ENCODE data around the gene RAPGEF1. TPM values are rescaled to one million over a fixed set of nuclear protein-coding genes. Genes with fewer than 3 reads are reported as not detected.

Gene RAPGEF1
- total RNA-seq, 1 donor from 2014 or later = 76.8 TPM

GRCh38 chr9:131622523-131622922, 117.4 kb downstream of the RAPGEF1 start:
- H3K36me3 Mint-ChIP-seq (ENCODE audit: low read depth, unreplicated experiment) = peaks cover 49% of the 10 kb centered on the region
- Histone ChIP-seq H3K36me3 (ENCODE audit: insufficient read depth, low read length) (peaks cover 9% of the 10 kb centered on the region), H3K4me1 (ENCODE audit: insufficient read depth, low read length) (peaks cover 18% of the 10 kb centered on the region), H3K27ac (ENCODE audit: low read depth, low read length) (no peak overlapping the region), H3K4me3 (ENCODE audit: insufficient read depth, low read depth, low read length) (no peak overlapping the region), H2AFZ (ENCODE audit: low read depth, low read length) (no peak overlapping the region), H3K27me3 (ENCODE audit: insufficient read depth, low read length) (no peaks in the 10 kb centered on the region), H4K20me1 (ENCODE audit: insufficient read depth, low read length) (peaks cover 3% of the 10 kb centered on the region), H3K9ac (ENCODE audit: low read length) (no peak overlapping the region), H3K4me2 (ENCODE audit: low read length) (no peak overlapping the region), H3K79me2 (ENCODE audit: insufficient read depth, low read length) (no peaks in the 10 kb centered on the region), H3K9me3 (ENCODE audit: insufficient read depth, low read depth, low read length) (no peaks in the 10 kb centered on the region)
- H3K4me1 Mint-ChIP-seq (ENCODE audit: low read depth, unreplicated experiment) = peaks cover 11% of the 10 kb centered on the region
- FAIRE-seq (no peak), DNase-seq (ENCODE audit: low read depth) (no peak)
- no peak overlapping the region for H3K4me3 Mint-ChIP-seq (ENCODE audit: unreplicated experiment)
- no peak for TF ChIP-seq EZH2 (IDR thresholded peaks at IDR 0.05; ENCODE audit: insufficient read depth, low read length)
- no peaks in the 10 kb centered on the region for H3K9me3 Mint-ChIP-seq (ENCODE audit: unreplicated experiment)
- no peak overlapping the region for H3K27ac Mint-ChIP-seq (ENCODE audit: unreplicated experiment)
- H3K27me3 Mint-ChIP-seq (ENCODE audit: low read depth, unreplicated experiment) = no peaks in the 10 kb centered on the region

- Mint-ChIP-seq H3K27me3 (ENCODE audit: low read depth, unreplicated experiment) (no peaks in the 10 kb centered on the region), H3K4me3 (ENCODE audit: unreplicated experiment) (no peak overlapping the region), H3K36me3 (ENCODE audit: low read depth, unreplicated experiment) (peaks cover 51% of the 10 kb centered on the region), H3K9me3 (ENCODE audit: unreplicated experiment) (no peaks in the 10 kb centered on the region), H3K4me1 (ENCODE audit: low read depth, unreplicated experiment) (peaks cover 7% of the 10 kb centered on the region), H3K27ac (ENCODE audit: unreplicated experiment) (peak overlapping the region; percentile 34)
- Histone ChIP-seq H3K27me3 (ENCODE audit: insufficient read depth, low read length) (no peaks in the 10 kb centered on the region), H4K20me1 (ENCODE audit: insufficient read depth, low read length) (peaks cover 3% of the 10 kb centered on the region), H2AFZ (ENCODE audit: low read depth, low read length) (no peak overlapping the region), H3K79me2 (ENCODE audit: insufficient read depth, low read length) (no peaks in the 10 kb centered on the region), H3K9ac (ENCODE audit: low read length) (no peak overlapping the region), H3K4me3 (ENCODE audit: insufficient read depth, low read depth, low read length) (no peak overlapping the region), H3K4me1 (ENCODE audit: insufficient read depth, low read length) (peaks cover 14% of the 10 kb centered on the region), H3K4me2 (ENCODE audit: low read length) (no peak overlapping the region), H3K27ac (ENCODE audit: low read depth, low read length) (no peak overlapping the region), H3K9me3 (ENCODE audit: insufficient read depth, low read depth, low read length) (no peaks in the 10 kb centered on the region), H3K36me3 (ENCODE audit: insufficient read depth, low read length) (peaks cover 9% of the 10 kb centered on the region)
- no peak for TF ChIP-seq EZH2 (IDR thresholded peaks at IDR 0.05; ENCODE audit: insufficient read depth, low read length)
- TF ChIP-seq, protein P1, sequence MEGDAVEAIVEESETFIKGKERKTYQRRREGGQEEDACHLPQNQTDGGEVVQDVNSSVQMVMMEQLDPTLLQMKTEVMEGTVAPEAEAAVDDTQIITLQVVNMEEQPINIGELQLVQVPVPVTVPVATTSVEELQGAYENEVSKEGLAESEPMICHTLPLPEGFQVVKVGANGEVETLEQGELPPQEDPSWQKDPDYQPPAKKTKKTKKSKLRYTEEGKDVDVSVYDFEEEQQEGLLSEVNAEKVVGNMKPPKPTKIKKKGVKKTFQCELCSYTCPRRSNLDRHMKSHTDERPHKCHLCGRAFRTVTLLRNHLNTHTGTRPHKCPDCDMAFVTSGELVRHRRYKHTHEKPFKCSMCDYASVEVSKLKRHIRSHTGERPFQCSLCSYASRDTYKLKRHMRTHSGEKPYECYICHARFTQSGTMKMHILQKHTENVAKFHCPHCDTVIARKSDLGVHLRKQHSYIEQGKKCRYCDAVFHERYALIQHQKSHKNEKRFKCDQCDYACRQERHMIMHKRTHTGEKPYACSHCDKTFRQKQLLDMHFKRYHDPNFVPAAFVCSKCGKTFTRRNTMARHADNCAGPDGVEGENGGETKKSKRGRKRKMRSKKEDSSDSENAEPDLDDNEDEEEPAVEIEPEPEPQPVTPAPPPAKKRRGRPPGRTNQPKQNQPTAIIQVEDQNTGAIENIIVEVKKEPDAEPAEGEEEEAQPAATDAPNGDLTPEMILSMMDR (IDR thresholded peaks at IDR 0.05; ENCODE audit: insufficient read depth, low read depth, low read length) = no peak
- DNase-seq (ENCODE audit: low read depth) = no peak
- FAIRE-seq = no peak
Observed at GRCh38 chr9:131621551-131622358, 118.1 kb downstream of the RAPGEF1 start.

- H3K9ac ChIP-seq (ENCODE audit: low read length) = no peak overlapping the region
- Mint-ChIP-seq H3K27ac (ENCODE audit: unreplicated experiment) (no peak overlapping the region), H3K36me3 (ENCODE audit: low read depth, unreplicated experiment) (peaks cover 54% of the 10 kb centered on the region), H3K9me3 (ENCODE audit: unreplicated experiment) (no peaks in the 10 kb centered on the region), H3K4me3 (ENCODE audit: unreplicated experiment) (no peak overlapping the region), H3K27me3 (ENCODE audit: low read depth, unreplicated experiment) (no peaks in the 10 kb centered on the region), H3K4me1 (ENCODE audit: low read depth, unreplicated experiment) (peaks cover 7% of the 10 kb centered on the region)
- DNase-seq (ENCODE audit: low read depth) = no peak
- FAIRE-seq = no peak
- H3K27me3 ChIP-seq (ENCODE audit: insufficient read depth, low read length) = no peaks in the 10 kb centered on the region
- H3K4me1 ChIP-seq (ENCODE audit: insufficient read depth, low read length) = peaks cover 10% of the 10 kb centered on the region
- H3K4me2 ChIP-seq (ENCODE audit: low read length) = no peak overlapping the region
- H2AFZ ChIP-seq (ENCODE audit: low read depth, low read length) = no peak overlapping the region
- peaks cover 3% of the 10 kb centered on the region for H4K20me1 ChIP-seq (ENCODE audit: insufficient read depth, low read length)
- H3K27ac ChIP-seq (ENCODE audit: low read depth, low read length) = no peak overlapping the region
- H3K9me3 ChIP-seq (ENCODE audit: insufficient read depth, low read depth, low read length) = no peaks in the 10 kb centered on the region
- no peak overlapping the region for H3K4me3 ChIP-seq (ENCODE audit: insufficient read depth, low read depth, low read length)
- TF ChIP-seq, protein P1 (IDR thresholded peaks at IDR 0.05; ENCODE audit: insufficient read depth, low read depth, low read length) = no peak
- TF ChIP-seq EZH2 (IDR thresholded peaks at IDR 0.05; ENCODE audit: insufficient read depth, low read length) = no peak
- H3K36me3 ChIP-seq (ENCODE audit: insufficient read depth, low read length) = peaks cover 11% of the 10 kb centered on the region
- no peaks in the 10 kb centered on the region for H3K79me2 ChIP-seq (ENCODE audit: insufficient read depth, low read length)
Observed at GRCh38 chr9:131620764-131621520, 118.9 kb downstream of the RAPGEF1 start.

Measured in astrocyte (in vitro differentiated cells and primary cell).